HG02981 (cell line): Measurements from ENCODE around the gene GRIN2C.
"Not testable (repeated sequence)": the region's sequence is repeated elsewhere in the genome, so short reads cannot be mapped to it uniquely, and the experiment has no call there.

Experiments
- ATAC-seq: cut with Tn5 transposase; IDR thresholded peaks from one replicate; pipeline ENCODE4 v1.9.1; 2021; ENCODE audit warnings: mild to moderate bottlenecking, moderate library complexity; ENCODE audit not compliant: unreplicated experiment

GRIN2C gene

DNA sequence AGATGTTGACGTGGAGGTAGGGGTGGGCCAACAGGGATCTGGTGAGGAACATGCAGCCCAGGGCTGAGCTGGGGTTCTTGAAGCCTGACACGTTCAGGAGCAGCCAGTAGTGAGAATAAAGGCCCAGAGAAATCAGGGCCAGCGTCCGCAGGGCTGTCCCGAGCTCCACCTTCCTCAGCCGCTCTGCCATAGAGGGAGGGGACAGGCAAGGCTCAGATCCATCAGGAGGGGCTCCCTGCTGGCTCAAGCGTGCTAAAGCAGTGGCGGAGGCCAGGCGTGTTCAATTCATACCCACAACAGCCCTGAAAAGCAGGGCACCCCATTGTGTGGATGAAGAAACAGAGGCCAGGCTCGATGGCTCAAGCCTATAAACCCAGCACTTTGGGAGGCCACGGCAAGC is 21.4 kb upstream of the GRIN2C start:
- no peak for ATAC-seq

- no peak for ATAC-seq
These were observed 19.6 kb upstream of the GRIN2C start for GRCh38 chr17:74879308-74879707.

GRCh38 chr17:74878658-74879057 is 19.0 kb upstream of the GRIN2C start:
- ATAC-seq: no peak

- no peak for ATAC-seq
These were observed 18.2 kb upstream of the GRIN2C start for GRCh38 chr17:74877592-74878548.

- no peak for ATAC-seq
These were observed 16.4 kb upstream of the GRIN2C start for GRCh38 chr17:74875977-74876593.

DNA sequence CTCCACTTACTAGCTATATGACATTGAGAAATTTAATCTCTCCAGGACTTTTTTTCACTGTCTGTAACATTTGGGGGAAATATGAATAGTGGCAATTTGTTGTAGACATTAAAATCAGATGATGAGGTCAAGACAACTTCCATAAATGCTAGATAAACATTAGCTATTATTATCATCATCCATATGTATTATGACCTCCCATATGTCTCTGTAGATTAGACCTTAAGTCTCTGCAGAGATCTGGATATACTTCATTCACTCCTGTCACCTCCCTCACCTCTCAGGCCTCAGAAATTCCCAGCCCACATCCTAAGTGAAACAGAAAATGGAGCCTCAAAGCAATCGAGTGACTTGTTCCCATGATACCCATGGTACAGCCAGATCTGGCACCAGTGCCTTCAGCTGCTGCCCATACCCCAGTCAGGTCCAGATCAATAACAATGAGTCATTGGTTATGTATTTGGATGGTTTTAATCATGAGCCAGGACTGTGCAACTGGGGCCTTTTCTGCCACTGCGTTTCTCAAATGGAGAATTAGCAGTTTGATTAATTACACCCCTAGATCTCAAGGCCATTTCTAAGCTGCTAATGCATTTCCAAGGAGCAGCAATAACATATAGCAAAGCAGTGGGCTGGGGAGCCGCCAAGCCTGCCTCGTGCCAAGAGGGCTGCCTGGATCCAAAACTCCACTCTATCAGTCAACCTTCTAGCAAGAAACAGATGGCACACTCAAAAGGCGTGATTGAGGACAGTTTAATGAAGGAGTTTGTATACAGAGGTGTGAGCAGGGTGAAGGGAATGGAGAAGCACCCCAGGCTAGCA is 15.7 kb upstream of the GRIN2C start:
- ATAC-seq: no peak

- ATAC-seq: no peak
These were observed 14.9 kb upstream of the GRIN2C start for GRCh38 chr17:74874615-74875037.

- ATAC-seq: no peak
These were observed 14.4 kb upstream of the GRIN2C start for GRCh38 chr17:74873874-74874614.

- ATAC-seq: peak; percentile 87
These were observed 13.6 kb upstream of the GRIN2C start for GRCh38 chr17:74873037-74873873.

GRCh38 chr17:74872313-74873036 is 12.8 kb upstream of the GRIN2C start, which contains the start of gene FDXR:
Gene FDXR (minus strand): TSS chr17:74872994. CDS start chr17:74872944, 50 bp downstream.
- peak; percentile 26 for ATAC-seq

- ATAC-seq: no peak
These were observed 11.8 kb upstream of the GRIN2C start for GRCh38 chr17:74871356-74872076.

GRCh38 chr17:74870512-74870911 is 10.8 kb upstream of the GRIN2C start:
- ATAC-seq: no peak

DNA sequence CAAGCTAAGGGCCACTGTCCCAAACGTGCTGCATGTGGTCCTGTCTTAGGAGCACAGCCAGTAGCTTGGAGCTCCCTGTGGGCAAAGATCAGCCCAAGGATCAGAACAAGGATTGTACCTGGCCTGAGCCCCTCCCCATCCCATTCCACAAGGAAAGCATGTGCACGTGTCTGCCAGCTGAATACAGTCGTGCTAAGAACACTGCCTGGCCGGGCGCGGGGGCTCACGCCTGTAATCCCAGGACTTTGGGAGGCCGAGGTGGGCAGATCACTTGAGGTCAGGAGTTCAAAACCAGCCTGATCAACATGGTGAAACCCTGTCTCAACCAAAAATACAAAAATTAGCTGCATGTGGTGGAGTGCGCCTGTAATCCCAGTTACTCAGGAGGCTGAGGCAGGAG is 10.3 kb upstream of the GRIN2C start:
- ATAC-seq: not testable (repeated sequence)

DNA sequence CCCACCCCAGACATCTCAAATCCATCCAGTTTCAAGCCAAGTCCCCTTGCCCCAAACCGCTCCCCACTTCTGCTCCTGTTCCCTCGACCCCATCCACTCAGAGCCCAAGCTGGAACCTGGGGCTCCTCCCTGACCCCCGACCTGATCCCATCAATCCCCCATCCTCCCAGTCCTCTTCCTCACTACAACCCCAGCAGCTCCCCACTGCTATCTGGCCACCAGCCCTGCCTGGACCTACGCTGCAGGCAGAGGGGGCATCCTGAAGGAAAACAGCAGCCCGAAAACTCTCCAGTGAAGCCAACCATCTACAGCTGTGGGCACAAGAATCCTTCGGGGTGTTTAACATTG is 9.2 kb upstream of the GRIN2C start:
- ATAC-seq: no peak

GRCh38 chr17:74868251-74868907 is 8.7 kb upstream of the GRIN2C start:
- no peak for ATAC-seq

- no peak for ATAC-seq
These were observed 6.6 kb upstream of the GRIN2C start for GRCh38 chr17:74866198-74866835.

DNA sequence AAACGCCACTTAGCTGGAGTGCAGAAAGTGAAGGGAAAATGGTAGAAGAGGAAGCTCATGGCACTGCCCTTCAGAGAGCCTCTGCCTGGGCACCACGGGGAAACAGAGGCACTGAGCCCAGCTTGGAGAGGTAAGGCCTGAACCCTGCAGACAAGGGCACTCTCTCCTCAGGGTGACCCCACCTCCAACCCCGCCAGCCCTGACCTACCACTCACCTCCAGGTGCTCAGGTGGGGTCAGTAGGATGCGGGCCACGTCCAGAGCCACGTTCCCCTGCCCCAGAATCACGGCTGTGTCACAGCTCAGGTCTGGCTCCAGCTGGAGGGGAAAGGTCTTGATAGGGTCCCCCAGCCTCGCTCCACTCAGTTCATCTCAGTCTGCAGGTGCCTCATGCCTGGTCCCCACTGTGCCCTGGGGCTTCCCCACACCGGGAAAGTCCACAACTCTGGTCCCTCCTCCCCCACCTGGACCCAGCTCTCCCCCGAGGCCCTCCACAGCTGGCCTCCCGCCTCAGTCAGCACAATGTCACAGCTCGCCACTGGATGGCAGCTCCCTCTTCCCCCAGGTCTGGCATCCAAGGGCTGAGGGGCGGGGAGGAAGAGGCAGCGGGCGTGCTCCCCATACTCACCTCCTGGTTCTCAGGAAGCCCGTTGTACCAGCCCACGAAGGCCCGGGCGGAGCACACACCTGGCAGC is 6.0 kb upstream of the GRIN2C start:
- no peak for ATAC-seq
